DND-41 (cell line): ENCODE results near the gene FIG4.
"Not testable (repeated sequence)": the region's sequence is repeated elsewhere in the genome, so short reads cannot be mapped to it uniquely, and the experiment has no call there.

Experiments used
- ATAC-seq: fragments of 200-7000 bp; cut with Tn5 transposase; 3 replicates; pipeline ENCODE4 v1.9.1; 2021; ENCODE audit warnings: low read depth; ENCODE audit not compliant: insufficient read depth
- DNase-seq: peaks from one replicate; pipeline ENCODE4 v3.0.0-alpha.2; 2020
- H2AFZ ChIP-seq: 2 replicates; pipeline ENCODE4 v1.6.0; 2012; ENCODE audit warnings: low read depth, low read length
- H3K27ac ChIP-seq: 2 replicates; pipeline ENCODE4 v1.5.1; 2012; ENCODE audit warnings: low read length, inconsistent platforms
- H3K27me3 ChIP-seq: fragments of 200-600 bp; sonication (generic); 2 replicates; pipeline ENCODE4 v1.6.0; 2012; ENCODE audit warnings: low read length, mild to moderate bottlenecking, inconsistent platforms; ENCODE audit not compliant: insufficient read depth, poor library complexity
- H3K36me3 ChIP-seq: 2 replicates; pipeline ENCODE4 v1.5.1; 2012; ENCODE audit warnings: low read length, inconsistent platforms; ENCODE audit not compliant: insufficient read depth
- H3K4me1 ChIP-seq: 2 replicates; pipeline ENCODE4 v1.5.1; 2012; ENCODE audit warnings: mild to moderate bottlenecking, low read length; ENCODE audit not compliant: insufficient read depth
- H3K4me2 ChIP-seq: 2 replicates; pipeline ENCODE4 v1.6.0; 2012; ENCODE audit warnings: mild to moderate bottlenecking, moderate library complexity, low read length, inconsistent platforms; ENCODE audit not compliant: insufficient read depth
- H3K4me3 ChIP-seq, 2 experiments: fragments of 200-600 bp in 1 of 2; shearing (Covaris generic) in 1 of 2; 2 replicates each; pipeline ENCODE4 v1.5.1; 2012 to 2016; ENCODE audit warnings: inconsistent platforms in 2 of 2, low read length in 2 of 2, mild to moderate bottlenecking in 2 of 2, low read depth in 1 of 2, moderate library complexity in 1 of 2
- H3K79me2 ChIP-seq: 2 replicates; pipeline ENCODE4 v1.6.0; 2012; ENCODE audit warnings: low read length, inconsistent platforms; ENCODE audit not compliant: insufficient read depth
- H3K9ac ChIP-seq: 2 replicates; pipeline ENCODE4 v1.6.0; 2012; ENCODE audit warnings: low read depth, mild to moderate bottlenecking, inconsistent platforms, low read length, moderate library complexity
- H3K9me3 ChIP-seq: 2 replicates; pipeline ENCODE4 v1.5.1; 2012; ENCODE audit warnings: low read length, moderate library complexity, mild to moderate bottlenecking, inconsistent platforms; ENCODE audit not compliant: insufficient read depth, severe bottlenecking
- H4K20me1 ChIP-seq: 2 replicates; pipeline ENCODE4 v1.6.0; 2012; ENCODE audit warnings: low read length; ENCODE audit not compliant: insufficient read depth
- EZH2 ChIP-seq: IDR thresholded peaks from 3 replicates; pipeline ENCODE4 v1.6.1; 2012; ENCODE audit warnings: borderline replicate concordance, low read depth, mild to moderate bottlenecking, moderate library complexity, low read length, inconsistent platforms; ENCODE audit not compliant: severe bottlenecking
- TF ChIP-seq, protein P1 (sequence below): IDR thresholded peaks from 2 replicates; pipeline ENCODE4 v1.5.1; 2012; ENCODE audit warnings: borderline replicate concordance, low read length, moderate library complexity, mild to moderate bottlenecking; ENCODE audit not compliant: poor library complexity, severe bottlenecking; ENCODE audit errors: extremely low read depth

FIG4 gene

DNA sequence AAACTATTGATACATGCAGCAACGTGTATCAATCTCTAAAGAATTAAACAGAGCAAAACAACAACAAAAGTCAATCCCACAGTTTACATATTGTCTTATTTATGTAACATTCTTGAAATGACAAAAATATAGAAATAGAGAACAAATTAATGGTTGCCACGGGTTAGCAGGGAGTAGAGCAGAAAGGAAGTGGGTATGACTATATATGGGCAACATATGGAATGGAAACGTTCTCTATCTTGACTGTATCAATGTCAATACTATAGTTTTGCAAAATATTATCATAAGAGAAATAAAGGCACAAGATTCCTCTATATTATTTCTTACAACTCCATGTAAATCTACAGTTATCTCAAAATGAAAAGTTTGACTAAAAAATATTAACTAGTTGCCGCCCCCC, 12.9 kb upstream of the FIG4 start:
- Histone ChIP-seq H3K4me2 (no peak overlapping the region), H3K4me1 (no peaks in the 10 kb centered on the region), H3K9ac (no peak overlapping the region), H3K79me2 (no peaks in the 10 kb centered on the region), H3K27ac (no peak overlapping the region), H4K20me1 (no peaks in the 10 kb centered on the region), H2AFZ (no peak overlapping the region), H3K4me3 (no peak overlapping the region), H3K36me3 (no peaks in the 10 kb centered on the region), H3K9me3 (no peaks in the 10 kb centered on the region), H3K27me3 (no peaks in the 10 kb centered on the region)
- DNase-seq (no peak), ATAC-seq (no peak)
- TF ChIP-seq EZH2, result no peak
- TF ChIP-seq, protein P1, sequence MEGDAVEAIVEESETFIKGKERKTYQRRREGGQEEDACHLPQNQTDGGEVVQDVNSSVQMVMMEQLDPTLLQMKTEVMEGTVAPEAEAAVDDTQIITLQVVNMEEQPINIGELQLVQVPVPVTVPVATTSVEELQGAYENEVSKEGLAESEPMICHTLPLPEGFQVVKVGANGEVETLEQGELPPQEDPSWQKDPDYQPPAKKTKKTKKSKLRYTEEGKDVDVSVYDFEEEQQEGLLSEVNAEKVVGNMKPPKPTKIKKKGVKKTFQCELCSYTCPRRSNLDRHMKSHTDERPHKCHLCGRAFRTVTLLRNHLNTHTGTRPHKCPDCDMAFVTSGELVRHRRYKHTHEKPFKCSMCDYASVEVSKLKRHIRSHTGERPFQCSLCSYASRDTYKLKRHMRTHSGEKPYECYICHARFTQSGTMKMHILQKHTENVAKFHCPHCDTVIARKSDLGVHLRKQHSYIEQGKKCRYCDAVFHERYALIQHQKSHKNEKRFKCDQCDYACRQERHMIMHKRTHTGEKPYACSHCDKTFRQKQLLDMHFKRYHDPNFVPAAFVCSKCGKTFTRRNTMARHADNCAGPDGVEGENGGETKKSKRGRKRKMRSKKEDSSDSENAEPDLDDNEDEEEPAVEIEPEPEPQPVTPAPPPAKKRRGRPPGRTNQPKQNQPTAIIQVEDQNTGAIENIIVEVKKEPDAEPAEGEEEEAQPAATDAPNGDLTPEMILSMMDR, result no peak

GRCh38 chr6:109678661-109679505, 12.2 kb upstream of the FIG4 start:
- not testable (repeated sequence) for H3K9ac ChIP-seq

GRCh38 chr6:109686566-109687265, 4.4 kb upstream of the FIG4 start:
- Histone ChIP-seq H3K4me3 (no peak overlapping the region), H3K27me3 (no peaks in the 10 kb centered on the region), H3K79me2 (no peaks in the 10 kb centered on the region), H4K20me1 (no peaks in the 10 kb centered on the region), H3K9me3 (no peaks in the 10 kb centered on the region), H3K9ac (no peak overlapping the region), H3K36me3 (no peaks in the 10 kb centered on the region), H3K27ac (no peak overlapping the region), H3K4me1 (peaks cover 17% of the 10 kb centered on the region), H2AFZ (no peak overlapping the region), H3K4me2 (no peak overlapping the region)
- TF ChIP-seq, protein P1, result no peak
- TF ChIP-seq EZH2, result no peak
- DNase-seq (no peak), ATAC-seq (no peak)

More at GRCh38 chr6:109678661-109679505, 12.2 kb upstream of the FIG4 start:
- H3K4me3 ChIP-seq, H3K27me3 ChIP-seq, H3K4me1 ChIP-seq, ATAC-seq, H3K4me2 ChIP-seq, H3K9me3 ChIP-seq, H4K20me1 ChIP-seq, H3K27ac ChIP-seq, DNase-seq, H3K36me3 ChIP-seq, H3K79me2 ChIP-seq, H2AFZ ChIP-seq: not testable (repeated sequence)

DNA sequence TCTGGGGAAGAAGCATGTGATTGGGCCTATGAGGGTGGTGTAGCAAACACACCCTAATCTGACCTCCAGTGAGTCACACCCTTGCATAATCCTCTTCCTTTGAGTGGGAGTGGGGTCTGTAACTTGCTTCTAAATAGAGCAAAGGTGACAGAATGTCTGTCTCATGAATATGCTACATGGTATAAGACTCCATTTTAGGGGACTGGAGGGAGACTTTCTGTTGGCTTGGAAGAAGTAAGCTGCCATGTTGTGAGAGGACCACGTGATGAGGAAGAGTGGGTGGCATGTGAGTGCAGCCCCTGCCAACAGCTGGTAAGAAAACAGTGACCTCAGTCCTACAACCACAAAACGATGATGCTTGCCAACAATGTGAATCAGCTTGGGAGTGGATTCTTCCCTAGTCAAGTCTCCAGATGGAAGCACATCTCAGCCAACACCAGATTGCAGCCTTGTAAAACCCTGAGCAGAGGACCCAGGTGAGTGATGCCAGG, 3.8 kb upstream of the FIG4 start:
- Histone ChIP-seq H3K27ac (no peak overlapping the region), H3K4me2 (no peak overlapping the region), H3K9me3 (no peaks in the 10 kb centered on the region), H2AFZ (no peak overlapping the region), H3K79me2 (no peaks in the 10 kb centered on the region), H3K9ac (no peak overlapping the region), H4K20me1 (no peaks in the 10 kb centered on the region), H3K4me3 (no peak overlapping the region), H3K36me3 (no peaks in the 10 kb centered on the region), H3K4me1 (peaks cover 23% of the 10 kb centered on the region), H3K27me3 (no peaks in the 10 kb centered on the region)
- DNase-seq (no peak), ATAC-seq (no peak)
- no peak for TF ChIP-seq EZH2
- TF ChIP-seq, protein P1, result no peak
